ENCODE data around the gene INTS1. TPM values are rescaled to one million over a fixed set of nuclear protein-coding genes. Genes with fewer than 3 reads are reported as not detected.

Gene INTS1
- total RNA-seq, 1 donor from 2014 or later: 56.3 TPM

Other genes starting within 250 kb of the INTS1 start
- 28.2 TPM for gene MICALL2, start 44.9 kb downstream of the INTS1 start, total RNA-seq
- 63.4 TPM for gene MAFK, start 26.3 kb upstream of the INTS1 start, total RNA-seq
- gene TMEM184A, start 51.8 kb upstream of the INTS1 start, total RNA-seq: 0.16 TPM
- gene PSMG3, start 65.6 kb upstream of the INTS1 start, total RNA-seq: 17.8 TPM
- gene ELFN1, start 165.9 kb upstream of the INTS1 start, total RNA-seq: 3.7 TPM